ENCODE results near the gene TMEM131L. TPM values are rescaled to one million over a fixed set of nuclear protein-coding genes. Genes with fewer than 3 reads are reported as not detected.

The TMEM131L gene
- total RNA-seq, 1 donor from 2014 or later, result 6.4 TPM

- Mint-ChIP-seq H3K9me3 (ENCODE audit: unreplicated experiment) (peaks cover 4% of the 10 kb centered on the region), H3K36me3 (ENCODE audit: unreplicated experiment) (peaks cover 3% of the 10 kb centered on the region), H3K27me3 (ENCODE audit: unreplicated experiment) (no peaks in the 10 kb centered on the region), H3K4me1 (ENCODE audit: unreplicated experiment) (peaks cover 12% of the 10 kb centered on the region), H3K4me3 (ENCODE audit: unreplicated experiment) (no peak overlapping the region), H3K27ac (ENCODE audit: unreplicated experiment) (no peak overlapping the region)
- no peak for DNase-seq (ENCODE audit: extremely low spot score, unreplicated experiment)
- peak; percentile 65 for TF ChIP-seq CTCF (IDR thresholded peaks at IDR 0.05)
Measured at GRCh38 chr4:153643406-153644383, 177.5 kb downstream of the TMEM131L start.

- no peak for DNase-seq (ENCODE audit: extremely low spot score, unreplicated experiment)
- Mint-ChIP-seq H3K27ac (ENCODE audit: unreplicated experiment) (no peak overlapping the region), H3K27me3 (ENCODE audit: unreplicated experiment) (no peaks in the 10 kb centered on the region), H3K9me3 (ENCODE audit: unreplicated experiment) (peaks cover 4% of the 10 kb centered on the region), H3K36me3 (ENCODE audit: unreplicated experiment) (peaks cover 3% of the 10 kb centered on the region), H3K4me3 (ENCODE audit: unreplicated experiment) (no peak overlapping the region), H3K4me1 (ENCODE audit: unreplicated experiment) (peaks cover 12% of the 10 kb centered on the region)
- TF ChIP-seq CTCF (IDR thresholded peaks at IDR 0.05), result peak; percentile 27
Measured at GRCh38 chr4:153645183-153645582, 179.0 kb downstream of the TMEM131L start.

GRCh38 chr4:153646261-153646660 lies 180.1 kb downstream of the TMEM131L start:
- no peak overlapping the region for H3K27ac Mint-ChIP-seq (ENCODE audit: unreplicated experiment)
- TF ChIP-seq CTCF (IDR thresholded peaks at IDR 0.05), result no peak
- no peak overlapping the region for H3K4me3 Mint-ChIP-seq (ENCODE audit: unreplicated experiment)
- no peak for DNase-seq (ENCODE audit: extremely low spot score, unreplicated experiment)
- no peaks in the 10 kb centered on the region for H3K27me3 Mint-ChIP-seq (ENCODE audit: unreplicated experiment)
- peaks cover 4% of the 10 kb centered on the region for H3K9me3 Mint-ChIP-seq (ENCODE audit: unreplicated experiment)
- peaks cover 14% of the 10 kb centered on the region for H3K4me1 Mint-ChIP-seq (ENCODE audit: unreplicated experiment)
- H3K36me3 Mint-ChIP-seq (ENCODE audit: unreplicated experiment), result peaks cover 3% of the 10 kb centered on the region

GRCh38 chr4:153646978-153647377 lies 180.8 kb downstream of the TMEM131L start:
- Mint-ChIP-seq H3K4me3 (ENCODE audit: unreplicated experiment) (no peak overlapping the region), H3K27ac (ENCODE audit: unreplicated experiment) (no peak overlapping the region), H3K36me3 (ENCODE audit: unreplicated experiment) (peaks cover 3% of the 10 kb centered on the region), H3K27me3 (ENCODE audit: unreplicated experiment) (no peaks in the 10 kb centered on the region), H3K9me3 (ENCODE audit: unreplicated experiment) (peaks cover 4% of the 10 kb centered on the region), H3K4me1 (ENCODE audit: unreplicated experiment) (peaks cover 21% of the 10 kb centered on the region)
- no peak for TF ChIP-seq CTCF (IDR thresholded peaks at IDR 0.05)
- DNase-seq (ENCODE audit: extremely low spot score, unreplicated experiment), result no peak

- peaks cover 3% of the 10 kb centered on the region for H3K36me3 Mint-ChIP-seq (ENCODE audit: unreplicated experiment)
- TF ChIP-seq CTCF (IDR thresholded peaks at IDR 0.05), result no peak
- DNase-seq (ENCODE audit: extremely low spot score, unreplicated experiment), result no peak
- H3K4me1 Mint-ChIP-seq (ENCODE audit: unreplicated experiment), result peaks cover 26% of the 10 kb centered on the region
- H3K27ac Mint-ChIP-seq (ENCODE audit: unreplicated experiment), result no peak overlapping the region
- no peak overlapping the region for H3K4me3 Mint-ChIP-seq (ENCODE audit: unreplicated experiment)
- no peaks in the 10 kb centered on the region for H3K27me3 Mint-ChIP-seq (ENCODE audit: unreplicated experiment)
- H3K9me3 Mint-ChIP-seq (ENCODE audit: unreplicated experiment), result peaks cover 4% of the 10 kb centered on the region
Measured at GRCh38 chr4:153647975-153648374, 181.8 kb downstream of the TMEM131L start.
